Measurements from ENCODE around the gene VGF.

The VGF gene

DNA sequence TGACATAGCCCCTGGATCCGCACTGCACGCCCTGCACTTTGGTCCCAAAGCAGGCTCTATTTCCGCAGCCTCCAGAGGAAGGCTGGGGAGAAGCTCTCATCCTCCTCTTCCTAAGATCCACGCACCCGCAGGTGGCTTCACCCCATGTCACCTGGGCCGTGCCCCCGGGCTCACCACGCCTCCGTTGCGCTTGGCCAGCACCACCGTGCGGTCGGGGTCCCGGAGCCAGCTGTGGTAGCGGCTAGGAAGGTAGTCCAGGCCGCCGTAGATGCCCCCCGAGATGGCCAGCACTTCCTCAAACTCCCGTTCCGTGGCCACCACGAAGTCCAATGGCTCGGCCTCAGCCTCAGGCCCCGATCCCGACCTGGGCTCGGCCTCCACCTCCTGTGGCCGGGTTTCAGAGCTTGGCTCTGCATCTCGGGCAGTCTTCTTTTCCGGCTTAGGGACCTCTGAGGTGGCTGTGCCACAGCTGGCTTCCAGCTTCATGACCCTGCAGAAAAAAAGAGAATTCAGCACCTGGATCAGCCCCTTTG lies 9.0 kb upstream of the VGF start:
- no peaks in the 10 kb centered on the region for H3K79me2 ChIP-seq (ENCODE audit: low read length)
- TF ChIP-seq, protein P1, sequence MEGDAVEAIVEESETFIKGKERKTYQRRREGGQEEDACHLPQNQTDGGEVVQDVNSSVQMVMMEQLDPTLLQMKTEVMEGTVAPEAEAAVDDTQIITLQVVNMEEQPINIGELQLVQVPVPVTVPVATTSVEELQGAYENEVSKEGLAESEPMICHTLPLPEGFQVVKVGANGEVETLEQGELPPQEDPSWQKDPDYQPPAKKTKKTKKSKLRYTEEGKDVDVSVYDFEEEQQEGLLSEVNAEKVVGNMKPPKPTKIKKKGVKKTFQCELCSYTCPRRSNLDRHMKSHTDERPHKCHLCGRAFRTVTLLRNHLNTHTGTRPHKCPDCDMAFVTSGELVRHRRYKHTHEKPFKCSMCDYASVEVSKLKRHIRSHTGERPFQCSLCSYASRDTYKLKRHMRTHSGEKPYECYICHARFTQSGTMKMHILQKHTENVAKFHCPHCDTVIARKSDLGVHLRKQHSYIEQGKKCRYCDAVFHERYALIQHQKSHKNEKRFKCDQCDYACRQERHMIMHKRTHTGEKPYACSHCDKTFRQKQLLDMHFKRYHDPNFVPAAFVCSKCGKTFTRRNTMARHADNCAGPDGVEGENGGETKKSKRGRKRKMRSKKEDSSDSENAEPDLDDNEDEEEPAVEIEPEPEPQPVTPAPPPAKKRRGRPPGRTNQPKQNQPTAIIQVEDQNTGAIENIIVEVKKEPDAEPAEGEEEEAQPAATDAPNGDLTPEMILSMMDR (IDR thresholded peaks at IDR 0.05; ENCODE audit: low read depth, low read length): no peak
- no peak for TF ChIP-seq EZH2phosphoT487 (IDR thresholded peaks at IDR 0.05; ENCODE audit: low read depth)
- H2AFZ ChIP-seq (ENCODE audit: low read depth, low read length): no peak overlapping the region
- no peaks in the 10 kb centered on the region for H4K20me1 ChIP-seq (ENCODE audit: insufficient read depth, low read length)
- H3K36me3 ChIP-seq (replicated peaks; ENCODE audit: low read depth, low read length): no peaks in the 10 kb centered on the region
- no peaks in the 10 kb centered on the region for H3K9me3 ChIP-seq (ENCODE audit: insufficient read depth, low read length)
- H3K4me1 ChIP-seq (ENCODE audit: low read length): peaks cover 9% of the 10 kb centered on the region
- no peak overlapping the region for H3K27ac ChIP-seq (ENCODE audit: low read length)
- no peak overlapping the region for H3K4me2 ChIP-seq (ENCODE audit: low read length)
- H3K27me3 ChIP-seq (ENCODE audit: low read depth, low read length): peaks cover 21% of the 10 kb centered on the region
- H3K9ac ChIP-seq (ENCODE audit: low read length): no peak overlapping the region
- no peak overlapping the region for H3K4me3 ChIP-seq (ENCODE audit: low read length)

DNA sequence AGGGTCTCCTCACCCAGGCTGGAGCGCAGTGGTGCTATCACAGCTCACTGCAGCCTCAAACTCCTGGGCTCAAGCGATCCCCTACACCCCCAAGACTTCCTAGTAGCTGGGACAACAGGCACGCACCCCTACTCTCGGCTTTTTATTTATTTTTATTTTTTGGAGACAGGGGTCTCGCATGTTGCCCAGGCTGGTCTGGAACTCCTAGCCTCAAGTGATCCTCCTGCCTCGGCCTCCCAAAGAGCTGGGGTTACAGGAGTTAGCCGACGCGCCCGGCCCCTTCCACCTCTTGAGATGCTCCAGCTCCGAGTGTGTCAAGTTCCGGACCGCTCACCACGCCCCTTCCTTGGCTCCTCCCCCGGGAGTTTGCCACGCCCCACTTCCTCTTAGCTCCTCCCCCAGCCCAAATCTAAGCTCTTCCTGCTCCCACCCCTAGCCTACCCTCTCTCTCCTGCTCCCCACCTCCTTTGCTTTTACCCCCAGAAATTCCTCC lies 8.4 kb upstream of the VGF start:
- Histone ChIP-seq H2AFZ (ENCODE audit: low read depth, low read length) (no peak overlapping the region), H3K79me2 (ENCODE audit: low read length) (no peaks in the 10 kb centered on the region), H3K9me3 (ENCODE audit: insufficient read depth, low read length) (no peaks in the 10 kb centered on the region), H3K4me3 (ENCODE audit: low read length) (no peak overlapping the region), H4K20me1 (ENCODE audit: insufficient read depth, low read length) (no peaks in the 10 kb centered on the region), H3K27ac (ENCODE audit: low read length) (no peak overlapping the region), H3K36me3 (replicated peaks; ENCODE audit: low read depth, low read length) (no peaks in the 10 kb centered on the region), H3K27me3 (ENCODE audit: low read depth, low read length) (peaks cover 25% of the 10 kb centered on the region), H3K9ac (ENCODE audit: low read length) (no peak overlapping the region), H3K4me2 (ENCODE audit: low read length) (no peak overlapping the region), H3K4me1 (ENCODE audit: low read length) (peaks cover 15% of the 10 kb centered on the region)
- TF ChIP-seq, protein P1 (IDR thresholded peaks at IDR 0.05; ENCODE audit: low read depth, low read length): no peak
- TF ChIP-seq EZH2phosphoT487 (IDR thresholded peaks at IDR 0.05; ENCODE audit: low read depth): no peak

DNA sequence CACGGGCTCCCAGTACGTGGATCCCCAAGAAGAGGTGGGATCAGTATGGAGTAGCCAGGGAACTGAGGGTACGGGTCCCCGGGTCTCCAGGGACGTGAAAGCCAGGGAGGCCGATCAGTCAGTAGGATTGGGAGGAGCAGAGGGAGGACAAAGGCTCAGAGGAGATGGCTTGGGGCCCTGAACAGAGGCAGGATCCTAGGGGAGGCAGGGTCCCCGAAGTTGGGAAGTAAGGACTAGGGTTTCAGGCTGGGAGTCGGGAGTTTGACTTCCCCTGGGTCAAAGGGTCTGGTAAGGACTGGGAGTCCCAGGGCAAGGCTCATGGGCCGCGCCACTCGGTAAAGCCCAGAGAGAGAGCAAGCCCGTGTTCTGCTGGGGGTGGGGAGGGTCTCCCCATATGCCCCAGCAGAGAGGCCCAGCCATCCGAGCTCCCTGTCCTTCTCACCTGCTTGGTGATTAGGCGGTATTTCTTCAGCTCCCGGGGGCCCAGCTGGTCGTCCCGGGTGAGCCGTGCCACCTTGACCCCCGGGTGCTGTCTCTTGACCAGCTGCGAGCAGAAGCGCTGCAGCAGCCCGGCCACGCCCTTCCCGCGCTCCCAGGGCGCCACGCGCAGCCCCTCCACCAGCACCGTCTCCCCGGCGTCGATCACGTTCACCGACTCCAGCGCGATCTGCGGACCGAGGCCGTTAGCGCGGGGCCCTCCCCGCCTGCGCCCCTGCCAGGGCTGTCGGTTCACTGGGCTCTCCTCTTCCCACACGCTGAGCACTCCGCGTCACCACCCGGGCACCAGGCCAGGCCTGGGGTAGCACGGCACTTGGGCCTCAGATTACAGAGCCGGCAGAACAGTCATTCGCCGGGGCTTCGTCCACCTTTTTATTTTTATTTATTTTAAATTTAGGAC lies 7.7 kb upstream of the VGF start:
- Histone ChIP-seq H3K4me2 (ENCODE audit: low read length) (no peak overlapping the region), H3K79me2 (ENCODE audit: low read length) (no peaks in the 10 kb centered on the region), H3K36me3 (replicated peaks; ENCODE audit: low read depth, low read length) (no peaks in the 10 kb centered on the region), H3K9me3 (ENCODE audit: insufficient read depth, low read length) (no peaks in the 10 kb centered on the region), H3K9ac (ENCODE audit: low read length) (no peak overlapping the region), H3K4me1 (ENCODE audit: low read length) (peaks cover 18% of the 10 kb centered on the region), H2AFZ (ENCODE audit: low read depth, low read length) (no peak overlapping the region), H3K4me3 (ENCODE audit: low read length) (no peak overlapping the region), H4K20me1 (ENCODE audit: insufficient read depth, low read length) (no peaks in the 10 kb centered on the region), H3K27me3 (ENCODE audit: low read depth, low read length) (peaks cover 32% of the 10 kb centered on the region), H3K27ac (ENCODE audit: low read length) (no peak overlapping the region)
- TF ChIP-seq, protein P1 (IDR thresholded peaks at IDR 0.05; ENCODE audit: low read depth, low read length): no peak
- TF ChIP-seq EZH2phosphoT487 (IDR thresholded peaks at IDR 0.05; ENCODE audit: low read depth): no peak
